Liver (tissue), 9 donors: ENCODE measurements around the gene CREB1. TPM values are rescaled to one million over a fixed set of nuclear protein-coding genes. Genes with fewer than 3 reads are reported as not detected.

Experiments used
- DNase-seq: peaks from one replicate; pipeline ENCODE4 v3.0.0-alpha.2; 2017; ENCODE audit warnings: low spot score
- H3K27ac ChIP-seq, 2 donors: one replicate each; pipeline ENCODE4 v1.7.0; 2013; ENCODE audit warnings: inconsistent platforms in 2 of 2, low read length in 2 of 2, control low read depth in 1 of 2, low read depth in 1 of 2, mild to moderate bottlenecking in 1 of 2
- H3K27me3 ChIP-seq, 4 donors: one replicate each; pipeline versions ENCODE4 v1.6.1 to v1.7.0; 2013; ENCODE audit warnings: low read length in 3 of 4, inconsistent platforms in 1 of 4, mild to moderate bottlenecking in 1 of 4, moderate library complexity in 1 of 4; ENCODE audit not compliant: control insufficient read depth in 4 of 4, insufficient read depth in 4 of 4
- H3K36me3 ChIP-seq, 4 donors: one replicate each; pipeline versions ENCODE4 v1.6.1 to v1.7.0; 2013; ENCODE audit warnings: low read length in 3 of 4, mild to moderate bottlenecking in 3 of 4, low read depth in 1 of 4, moderate library complexity in 1 of 4; ENCODE audit not compliant: control insufficient read depth in 4 of 4, insufficient read depth in 3 of 4
- H3K4me1 ChIP-seq, 4 donors: one replicate each; pipeline versions ENCODE4 v1.6.1 to v1.7.0; 2013; ENCODE audit warnings: low read length in 3 of 4, mild to moderate bottlenecking in 3 of 4, moderate library complexity in 1 of 4; ENCODE audit not compliant: control insufficient read depth in 4 of 4, insufficient read depth in 4 of 4
- H3K4me3 ChIP-seq, 3 donors: one replicate each; pipeline versions ENCODE4 v1.6.1 to v1.7.0; 2013; ENCODE audit warnings: low read length in 3 of 3, control low read depth in 1 of 3, low read depth in 1 of 3, mild to moderate bottlenecking in 1 of 3
- H3K9ac ChIP-seq, 2 donors: one replicate each; pipeline ENCODE4 v1.7.0; 2013; ENCODE audit warnings: low read length in 2 of 2, mild to moderate bottlenecking in 2 of 2, moderate library complexity in 2 of 2, control low read depth in 1 of 2, low read depth in 1 of 2
- H3K9me3 ChIP-seq, 4 donors: one replicate each; pipeline versions ENCODE4 v1.6.1 to v1.7.0; 2013; ENCODE audit warnings: low read length in 3 of 4; ENCODE audit not compliant: control insufficient read depth in 4 of 4
- RAD21 ChIP-seq, 2 donors: IDR thresholded peaks; 2 replicates each; pipeline ENCODE4 v1.6.1; 2016; ENCODE audit warnings: antibody characterized with exemption in 2 of 2, mild to moderate bottlenecking in 2 of 2
- TAF1 ChIP-seq: conservative IDR thresholded peaks from 2 replicates; pipeline ENCODE4 v1.6.1; 2016; ENCODE audit warnings: antibody characterized with exemption, mild to moderate bottlenecking
- YY1 ChIP-seq: IDR thresholded peaks from 2 replicates; pipeline ENCODE4 v1.6.1; 2016; ENCODE audit warnings: antibody characterized with exemption, mild to moderate bottlenecking
- WGBS: extraction: QIAGEN DNeasy Blood & Tissue Kit; methylation state at CpG from one replicate; pipeline ENCODE4 v1.1.7; 2013; 5-methylcytosine and 5-hydroxymethylcytosine counted together
- polyA plus RNA-seq, 2 donors: library from polyadenylated mRNA; stranded (reverse) in 1 of 2; unstranded in 1 of 2; fragments of 200-250 nt in 1 of 2; fragments of >200 nt in 1 of 2; fragmentation: Nextera tagmentation in 1 of 2; extraction: Ambion mirVana in 1 of 2; gene quantifications; one replicate each; pipeline versions ENCODE4 v1.2.1 to v1.2.3, GENCODE V29; 2013 to 2015
- total RNA-seq, 2 donors: library from RNA; depleted of rRNA; stranded (reverse); fragments of >200 nt; gene quantifications; one replicate each; pipeline ENCODE4 v1.2.3, GENCODE V29; 2014
- TF ChIP-seq, protein P1 (sequence below): IDR thresholded peaks from 2 replicates; pipeline ENCODE4 v1.6.1; 2016; ENCODE audit warnings: antibody characterized with exemption
- TF ChIP-seq, protein P2 (sequence below): IDR thresholded peaks from 2 replicates; pipeline ENCODE4 v1.6.1; 2016; ENCODE audit warnings: antibody characterized with exemption
- TF ChIP-seq, protein P3 (sequence below): IDR thresholded peaks from 2 replicates; pipeline ENCODE4 v1.6.1; 2016; ENCODE audit warnings: antibody characterized with exemption, mild to moderate bottlenecking
- TF ChIP-seq, protein P4 (sequence below): fragments of 150-350 bp; IDR thresholded peaks from 2 replicates; pipeline ENCODE4 v1.5.1; 2017; ENCODE audit warnings: improper control_type of control experiment, low read depth, low read length; ENCODE audit not compliant: missing input control
- donor health status: healthy.
- donor health status: healthy.
- donor health status: healthy.
- donor health status: healthy.
- donor health status: healthy.

The CREB1 gene
- total and polyA plus RNA-seq, 4 donors: 4.4 to 24.4 (median 14.5) TPM

DNA sequence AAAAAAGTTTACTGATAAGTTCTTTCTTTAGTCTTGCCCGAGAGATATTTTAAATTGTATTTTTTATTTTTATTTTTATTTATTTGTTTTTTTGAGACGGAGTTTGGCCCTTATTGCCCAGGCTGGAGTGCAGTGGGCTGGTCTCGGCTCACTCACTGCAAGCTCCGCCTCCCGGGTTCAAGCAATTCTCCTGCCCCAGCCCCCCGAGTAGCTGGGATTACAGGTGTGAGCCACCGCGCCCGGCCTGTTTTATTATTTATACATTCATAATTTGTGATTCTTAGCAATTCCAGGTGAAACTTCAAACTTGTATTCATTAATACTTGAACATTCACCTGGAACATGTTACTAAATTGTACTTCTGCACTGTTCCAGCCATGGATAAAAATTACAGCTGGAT lies 2.9 kb downstream of the CREB1 start:
- H3K27ac ChIP-seq: no peak overlapping the region

DNA sequence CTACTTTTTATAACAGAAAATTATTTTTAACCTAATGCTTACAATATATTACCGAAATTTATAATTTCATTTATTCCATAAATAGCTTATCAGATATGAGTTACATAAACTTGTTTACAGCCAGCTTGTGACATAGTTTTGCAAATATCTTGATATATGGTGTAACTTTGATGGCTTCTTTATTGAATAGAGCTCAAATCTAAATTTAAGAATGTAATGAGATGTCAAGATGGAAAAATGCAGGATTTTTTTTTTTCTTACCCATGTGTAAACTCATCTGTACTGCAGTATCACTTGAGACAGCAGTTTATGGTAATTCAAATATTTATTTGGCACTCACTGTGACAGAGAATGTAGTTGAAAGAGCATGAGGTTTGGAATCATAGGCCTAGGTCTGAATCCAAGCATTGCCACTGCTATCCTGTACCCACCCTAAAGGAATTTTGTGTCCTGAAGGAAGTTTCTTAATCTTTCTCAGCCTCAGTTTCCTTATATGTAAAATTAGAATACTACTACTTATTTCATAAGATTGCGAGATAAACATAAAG lies 3.8 kb downstream of the CREB1 start:
- 56% methylated on average over 2 of the region's 2 CpGs for WGBS
- Histone ChIP-seq H3K27me3 (no peaks in the 10 kb centered on the region), H3K4me1 (peaks cover 10 to 30% (median 22%) of the 10 kb centered on the region in 4 donors), H3K9ac (peak overlapping the region in 1 of 2 donors; percentile 60), H3K27ac (peak overlapping the region; percentile 7 to 28), H3K36me3 (peaks cover 0 to 2% (median 0%) of the 10 kb centered on the region in 4 donors), H3K9me3 (no peaks in the 10 kb centered on the region), H3K4me3 (no peak overlapping the region)
- TF ChIP-seq, protein P1, sequence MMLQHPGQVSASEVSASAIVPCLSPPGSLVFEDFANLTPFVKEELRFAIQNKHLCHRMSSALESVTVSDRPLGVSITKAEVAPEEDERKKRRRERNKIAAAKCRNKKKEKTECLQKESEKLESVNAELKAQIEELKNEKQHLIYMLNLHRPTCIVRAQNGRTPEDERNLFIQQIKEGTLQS: no peak
- TF ChIP-seq YY1: no peak
- TF ChIP-seq, protein P2, sequence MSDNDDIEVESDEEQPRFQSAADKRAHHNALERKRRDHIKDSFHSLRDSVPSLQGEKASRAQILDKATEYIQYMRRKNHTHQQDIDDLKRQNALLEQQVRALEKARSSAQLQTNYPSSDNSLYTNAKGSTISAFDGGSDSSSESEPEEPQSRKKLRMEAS: no peak
- DNase-seq: no peak

More for the DNA sequence above, 2.9 kb downstream of the CREB1 start:
- no peak for DNase-seq
- H3K36me3 ChIP-seq: peaks cover 0 to 2% (median 0%) of the 10 kb centered on the region in 4 donors
- H3K9ac ChIP-seq: no peak overlapping the region
- peaks cover 10 to 30% (median 22%) of the 10 kb centered on the region in 4 donors for H3K4me1 ChIP-seq
- 90% methylated on average over 9 of the region's 9 CpGs for WGBS
- no peaks in the 10 kb centered on the region for H3K27me3 ChIP-seq
- no peaks in the 10 kb centered on the region for H3K9me3 ChIP-seq
- no peak for TF ChIP-seq RAD21 (IDR thresholded peaks at IDR 0.05)
- TF ChIP-seq, protein P3, sequence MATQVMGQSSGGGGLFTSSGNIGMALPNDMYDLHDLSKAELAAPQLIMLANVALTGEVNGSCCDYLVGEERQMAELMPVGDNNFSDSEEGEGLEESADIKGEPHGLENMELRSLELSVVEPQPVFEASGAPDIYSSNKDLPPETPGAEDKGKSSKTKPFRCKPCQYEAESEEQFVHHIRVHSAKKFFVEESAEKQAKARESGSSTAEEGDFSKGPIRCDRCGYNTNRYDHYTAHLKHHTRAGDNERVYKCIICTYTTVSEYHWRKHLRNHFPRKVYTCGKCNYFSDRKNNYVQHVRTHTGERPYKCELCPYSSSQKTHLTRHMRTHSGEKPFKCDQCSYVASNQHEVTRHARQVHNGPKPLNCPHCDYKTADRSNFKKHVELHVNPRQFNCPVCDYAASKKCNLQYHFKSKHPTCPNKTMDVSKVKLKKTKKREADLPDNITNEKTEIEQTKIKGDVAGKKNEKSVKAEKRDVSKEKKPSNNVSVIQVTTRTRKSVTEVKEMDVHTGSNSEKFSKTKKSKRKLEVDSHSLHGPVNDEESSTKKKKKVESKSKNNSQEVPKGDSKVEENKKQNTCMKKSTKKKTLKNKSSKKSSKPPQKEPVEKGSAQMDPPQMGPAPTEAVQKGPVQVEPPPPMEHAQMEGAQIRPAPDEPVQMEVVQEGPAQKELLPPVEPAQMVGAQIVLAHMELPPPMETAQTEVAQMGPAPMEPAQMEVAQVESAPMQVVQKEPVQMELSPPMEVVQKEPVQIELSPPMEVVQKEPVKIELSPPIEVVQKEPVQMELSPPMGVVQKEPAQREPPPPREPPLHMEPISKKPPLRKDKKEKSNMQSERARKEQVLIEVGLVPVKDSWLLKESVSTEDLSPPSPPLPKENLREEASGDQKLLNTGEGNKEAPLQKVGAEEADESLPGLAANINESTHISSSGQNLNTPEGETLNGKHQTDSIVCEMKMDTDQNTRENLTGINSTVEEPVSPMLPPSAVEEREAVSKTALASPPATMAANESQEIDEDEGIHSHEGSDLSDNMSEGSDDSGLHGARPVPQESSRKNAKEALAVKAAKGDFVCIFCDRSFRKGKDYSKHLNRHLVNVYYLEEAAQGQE: no peak
- no peak overlapping the region for H3K4me3 ChIP-seq

DNA sequence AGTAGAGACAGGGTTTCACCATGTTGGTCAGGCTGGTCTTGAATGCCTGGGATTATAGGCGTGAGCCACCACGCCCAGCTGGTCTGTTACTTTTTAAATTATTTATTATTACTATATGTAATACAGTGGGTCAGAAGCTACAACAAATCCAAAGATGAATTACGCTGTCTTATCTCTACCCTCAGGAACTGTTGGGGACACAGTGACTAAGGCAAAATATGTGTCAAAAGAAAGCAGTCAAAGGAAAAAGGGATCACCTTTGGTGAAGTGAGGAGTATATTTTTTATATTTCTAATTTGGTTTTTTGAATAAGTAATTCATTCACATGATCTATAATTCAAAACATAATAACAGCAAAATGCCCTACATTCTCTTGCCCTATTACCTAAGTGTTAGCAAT lies 4.7 kb downstream of the CREB1 start:
- no peak for DNase-seq
- no peaks in the 10 kb centered on the region for H3K27me3 ChIP-seq
- peaks cover 10 to 27% (median 21%) of the 10 kb centered on the region in 4 donors for H3K4me1 ChIP-seq
- H3K9ac ChIP-seq: no peak overlapping the region
- H3K36me3 ChIP-seq: peaks cover 0 to 2% (median 0%) of the 10 kb centered on the region in 4 donors
- TF ChIP-seq, protein P1: no peak
- TF ChIP-seq TAF1: no peak
- TF ChIP-seq, protein P4, sequence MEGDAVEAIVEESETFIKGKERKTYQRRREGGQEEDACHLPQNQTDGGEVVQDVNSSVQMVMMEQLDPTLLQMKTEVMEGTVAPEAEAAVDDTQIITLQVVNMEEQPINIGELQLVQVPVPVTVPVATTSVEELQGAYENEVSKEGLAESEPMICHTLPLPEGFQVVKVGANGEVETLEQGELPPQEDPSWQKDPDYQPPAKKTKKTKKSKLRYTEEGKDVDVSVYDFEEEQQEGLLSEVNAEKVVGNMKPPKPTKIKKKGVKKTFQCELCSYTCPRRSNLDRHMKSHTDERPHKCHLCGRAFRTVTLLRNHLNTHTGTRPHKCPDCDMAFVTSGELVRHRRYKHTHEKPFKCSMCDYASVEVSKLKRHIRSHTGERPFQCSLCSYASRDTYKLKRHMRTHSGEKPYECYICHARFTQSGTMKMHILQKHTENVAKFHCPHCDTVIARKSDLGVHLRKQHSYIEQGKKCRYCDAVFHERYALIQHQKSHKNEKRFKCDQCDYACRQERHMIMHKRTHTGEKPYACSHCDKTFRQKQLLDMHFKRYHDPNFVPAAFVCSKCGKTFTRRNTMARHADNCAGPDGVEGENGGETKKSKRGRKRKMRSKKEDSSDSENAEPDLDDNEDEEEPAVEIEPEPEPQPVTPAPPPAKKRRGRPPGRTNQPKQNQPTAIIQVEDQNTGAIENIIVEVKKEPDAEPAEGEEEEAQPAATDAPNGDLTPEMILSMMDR: no peak
- TF ChIP-seq, protein P3: no peak
- no peaks in the 10 kb centered on the region for H3K9me3 ChIP-seq
- 83% methylated on average over 3 of the region's 3 CpGs for WGBS
- H3K4me3 ChIP-seq: no peak overlapping the region
- no peak overlapping the region for H3K27ac ChIP-seq
